ENCODE results near the gene AIDA.
"Not testable (repeated sequence)": the region's sequence is repeated elsewhere in the genome, so short reads cannot be mapped to it uniquely, and the experiment has no call there.

GRCh38 chr1:222741630-222742457, 29.6 kb upstream of the AIDA start:
- not testable (repeated sequence) for TF ChIP-seq EZH2 (IDR thresholded peaks at IDR 0.05; ENCODE audit: borderline replicate concordance, low read depth, low read length, poor library complexity, severe bottlenecking); CTCF (conservative IDR thresholded peaks at IDR 0.05; ENCODE audit: low read depth, low read length)
